ENCODE measurements around the gene CAMK2N1. TPM values are rescaled to one million over a fixed set of nuclear protein-coding genes. Genes with fewer than 3 reads are reported as not detected.

CAMK2N1 gene
- total RNA-seq, 1 donor from 2014 or later = 0.52 TPM

DNA sequence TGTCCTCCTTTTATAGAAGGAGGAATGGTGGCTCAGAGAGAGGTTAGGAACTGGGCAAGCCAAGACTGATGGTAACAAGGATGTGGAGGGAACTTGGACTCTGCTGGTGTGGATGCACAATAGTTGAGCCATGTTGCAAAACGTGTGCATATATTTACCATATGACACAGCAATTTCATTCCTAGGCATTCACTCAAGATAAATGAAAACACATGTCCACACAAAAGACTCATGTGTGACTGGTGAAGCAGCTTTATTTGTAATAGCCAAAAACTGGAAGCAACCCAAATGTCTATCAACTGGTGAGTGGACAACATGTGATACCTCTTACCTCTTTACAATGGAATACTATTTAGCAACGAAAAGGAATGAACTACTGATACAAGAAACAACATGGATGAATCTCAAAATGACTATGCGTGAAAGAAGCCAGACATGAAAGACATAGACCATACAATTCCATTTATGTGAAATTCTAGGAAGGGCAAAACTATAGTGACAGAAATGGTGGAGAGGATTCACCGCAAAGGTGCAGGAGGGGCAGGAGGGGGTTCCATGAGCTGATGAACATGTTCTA, 36.2 kb downstream of the CAMK2N1 start:
- Histone ChIP-seq H3K4me1 (ENCODE audit: control insufficient read depth in 3 of 3, insufficient read depth in 3 of 3, low read length in 3 of 3) (no peaks in the 10 kb centered on the region), H3K36me3 (ENCODE audit: control insufficient read depth in 3 of 3, insufficient read depth in 3 of 3, low read length in 3 of 3) (no peaks in the 10 kb centered on the region), H3K27me3 (ENCODE audit: control insufficient read depth in 3 of 3, insufficient read depth in 3 of 3, low read length in 3 of 3) (peaks cover 9 to 25% (median 18%) of the 10 kb centered on the region in 3 donors), H3K4me3 (ENCODE audit: low read length in 3 of 3) (no peak overlapping the region), H3K9ac (ENCODE audit: low read depth in 1 of 3, low read length in 3 of 3) (no peak overlapping the region), H3K27ac (ENCODE audit: low read depth, low read length) (no peak overlapping the region), H3K9me3 (ENCODE audit: control insufficient read depth in 3 of 3, low read length in 3 of 3) (peaks cover 0 to 2% (median 0%) of the 10 kb centered on the region in 3 donors)

DNA sequence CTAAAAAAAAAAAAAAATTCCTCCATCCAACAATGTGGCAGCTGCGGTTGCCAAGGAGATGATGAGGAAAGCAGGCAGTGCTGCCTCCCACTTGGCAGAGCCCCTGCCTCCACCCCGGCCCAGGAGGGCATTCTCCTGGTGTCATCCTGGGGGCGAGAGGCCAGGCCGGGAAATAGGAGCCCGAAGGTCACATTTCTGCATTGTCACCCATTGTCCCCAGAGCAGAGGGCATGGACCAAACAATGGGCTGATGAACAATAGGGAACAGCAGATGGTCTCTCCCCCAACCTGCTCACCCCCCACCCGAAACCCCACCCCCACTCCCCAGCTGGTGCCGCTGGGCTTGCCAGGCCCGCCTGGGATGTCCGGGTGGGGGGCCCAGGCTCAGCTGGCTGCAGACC, 37.3 kb downstream of the CAMK2N1 start:
- Histone ChIP-seq H3K9ac (ENCODE audit: low read depth in 1 of 3, low read length in 3 of 3) (no peak overlapping the region), H3K36me3 (ENCODE audit: control insufficient read depth in 3 of 3, insufficient read depth in 3 of 3, low read length in 3 of 3) (no peaks in the 10 kb centered on the region), H3K27me3 (ENCODE audit: control insufficient read depth in 3 of 3, insufficient read depth in 3 of 3, low read length in 3 of 3) (peaks cover 6 to 16% (median 9%) of the 10 kb centered on the region in 3 donors), H3K4me3 (ENCODE audit: low read length in 3 of 3) (no peak overlapping the region), H3K9me3 (ENCODE audit: control insufficient read depth in 3 of 3, low read length in 3 of 3) (peaks cover 0 to 2% (median 0%) of the 10 kb centered on the region in 3 donors), H3K27ac (ENCODE audit: low read depth, low read length) (no peak overlapping the region), H3K4me1 (ENCODE audit: control insufficient read depth in 3 of 3, insufficient read depth in 3 of 3, low read length in 3 of 3) (no peaks in the 10 kb centered on the region)

DNA sequence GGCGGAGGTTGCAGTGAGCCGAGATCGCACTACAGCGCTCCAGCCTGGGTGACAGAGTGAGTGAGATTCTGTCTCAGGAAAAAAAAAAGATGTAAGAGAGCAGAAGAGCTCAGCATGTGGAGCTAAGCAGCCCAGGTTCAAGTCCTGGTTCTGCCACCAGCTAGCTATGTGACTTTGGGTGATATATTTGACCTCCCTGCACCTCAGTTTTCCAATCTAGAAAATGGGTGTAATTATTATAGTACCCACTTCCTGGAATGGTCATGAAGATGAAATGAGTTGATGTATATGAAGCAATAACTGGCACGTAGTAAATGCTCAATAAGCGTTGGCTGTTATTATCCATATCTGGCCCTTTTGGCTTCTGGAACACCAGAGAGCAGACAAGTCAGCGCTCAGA, 38.2 kb downstream of the CAMK2N1 start:
- Histone ChIP-seq H3K36me3 (ENCODE audit: control insufficient read depth in 3 of 3, insufficient read depth in 3 of 3, low read length in 3 of 3) (no peaks in the 10 kb centered on the region), H3K9ac (ENCODE audit: low read depth in 1 of 3, low read length in 3 of 3) (no peak overlapping the region), H3K27me3 (ENCODE audit: control insufficient read depth in 3 of 3, insufficient read depth in 3 of 3, low read length in 3 of 3) (peaks cover 6 to 14% (median 9%) of the 10 kb centered on the region in 3 donors), H3K4me3 (ENCODE audit: low read length in 3 of 3) (no peak overlapping the region), H3K9me3 (ENCODE audit: control insufficient read depth in 3 of 3, low read length in 3 of 3) (peaks cover 0 to 2% (median 0%) of the 10 kb centered on the region in 3 donors), H3K27ac (ENCODE audit: low read depth, low read length) (no peak overlapping the region), H3K4me1 (ENCODE audit: control insufficient read depth in 3 of 3, insufficient read depth in 3 of 3, low read length in 3 of 3) (no peaks in the 10 kb centered on the region)

DNA sequence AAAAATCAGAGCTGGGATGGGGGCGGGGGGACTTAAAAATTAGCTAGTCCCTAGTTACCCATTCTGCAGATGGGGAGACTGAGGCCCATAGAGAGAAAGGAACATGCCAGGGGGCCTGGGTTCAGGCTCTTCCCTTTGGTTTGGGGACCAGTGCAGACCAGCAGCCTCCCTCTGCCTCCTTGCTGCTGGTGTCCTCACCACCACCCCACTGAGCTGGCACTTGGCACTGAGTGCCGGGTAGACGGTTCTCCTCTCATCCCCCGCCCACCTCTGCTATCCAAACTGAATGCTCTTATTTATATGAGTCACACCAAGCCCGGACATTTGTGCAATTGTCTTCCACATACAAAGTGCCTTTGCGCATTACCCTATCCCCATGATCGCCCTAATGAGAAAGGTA, 39.2 kb downstream of the CAMK2N1 start:
- Histone ChIP-seq H3K9ac (ENCODE audit: low read depth in 1 of 3, low read length in 3 of 3) (no peak overlapping the region), H3K27me3 (ENCODE audit: control insufficient read depth in 3 of 3, insufficient read depth in 3 of 3, low read length in 3 of 3) (peaks cover 5 to 13% (median 6%) of the 10 kb centered on the region in 3 donors), H3K9me3 (ENCODE audit: control insufficient read depth in 3 of 3, low read length in 3 of 3) (peaks cover 0 to 2% (median 0%) of the 10 kb centered on the region in 3 donors), H3K27ac (ENCODE audit: low read depth, low read length) (no peak overlapping the region), H3K36me3 (ENCODE audit: control insufficient read depth in 3 of 3, insufficient read depth in 3 of 3, low read length in 3 of 3) (no peaks in the 10 kb centered on the region), H3K4me1 (ENCODE audit: control insufficient read depth in 3 of 3, insufficient read depth in 3 of 3, low read length in 3 of 3) (no peaks in the 10 kb centered on the region), H3K4me3 (ENCODE audit: low read length in 3 of 3) (no peak overlapping the region)

DNA sequence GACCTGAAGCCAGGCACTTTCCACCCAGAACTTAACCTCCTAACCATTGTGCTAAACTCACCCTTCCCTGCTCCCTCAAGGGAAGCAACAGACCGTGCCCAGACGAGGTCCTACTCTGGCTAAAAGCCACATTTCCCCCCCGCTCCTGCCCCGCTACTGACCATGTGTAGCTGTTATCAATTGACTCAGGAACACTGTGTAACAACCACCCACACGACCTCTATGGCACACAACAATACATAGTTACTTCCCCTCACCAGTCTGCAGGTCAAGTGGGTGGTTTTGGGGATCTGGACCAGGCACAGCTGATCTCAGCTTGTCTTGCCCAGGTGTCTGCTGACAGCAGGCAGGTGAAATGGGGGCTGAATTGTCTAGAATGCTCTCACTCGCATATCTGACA, 40.1 kb downstream of the CAMK2N1 start:
- Histone ChIP-seq H3K9ac (ENCODE audit: low read depth in 1 of 3, low read length in 3 of 3) (no peak overlapping the region), H3K9me3 (ENCODE audit: control insufficient read depth in 3 of 3, low read length in 3 of 3) (peaks cover 0 to 2% (median 0%) of the 10 kb centered on the region in 3 donors), H3K27ac (ENCODE audit: low read depth, low read length) (no peak overlapping the region), H3K36me3 (ENCODE audit: control insufficient read depth in 3 of 3, insufficient read depth in 3 of 3, low read length in 3 of 3) (no peaks in the 10 kb centered on the region), H3K27me3 (ENCODE audit: control insufficient read depth in 3 of 3, insufficient read depth in 3 of 3, low read length in 3 of 3) (peaks cover 2 to 8% (median 6%) of the 10 kb centered on the region in 3 donors), H3K4me1 (ENCODE audit: control insufficient read depth in 3 of 3, insufficient read depth in 3 of 3, low read length in 3 of 3) (no peaks in the 10 kb centered on the region), H3K4me3 (ENCODE audit: low read length in 3 of 3) (no peak overlapping the region)

DNA sequence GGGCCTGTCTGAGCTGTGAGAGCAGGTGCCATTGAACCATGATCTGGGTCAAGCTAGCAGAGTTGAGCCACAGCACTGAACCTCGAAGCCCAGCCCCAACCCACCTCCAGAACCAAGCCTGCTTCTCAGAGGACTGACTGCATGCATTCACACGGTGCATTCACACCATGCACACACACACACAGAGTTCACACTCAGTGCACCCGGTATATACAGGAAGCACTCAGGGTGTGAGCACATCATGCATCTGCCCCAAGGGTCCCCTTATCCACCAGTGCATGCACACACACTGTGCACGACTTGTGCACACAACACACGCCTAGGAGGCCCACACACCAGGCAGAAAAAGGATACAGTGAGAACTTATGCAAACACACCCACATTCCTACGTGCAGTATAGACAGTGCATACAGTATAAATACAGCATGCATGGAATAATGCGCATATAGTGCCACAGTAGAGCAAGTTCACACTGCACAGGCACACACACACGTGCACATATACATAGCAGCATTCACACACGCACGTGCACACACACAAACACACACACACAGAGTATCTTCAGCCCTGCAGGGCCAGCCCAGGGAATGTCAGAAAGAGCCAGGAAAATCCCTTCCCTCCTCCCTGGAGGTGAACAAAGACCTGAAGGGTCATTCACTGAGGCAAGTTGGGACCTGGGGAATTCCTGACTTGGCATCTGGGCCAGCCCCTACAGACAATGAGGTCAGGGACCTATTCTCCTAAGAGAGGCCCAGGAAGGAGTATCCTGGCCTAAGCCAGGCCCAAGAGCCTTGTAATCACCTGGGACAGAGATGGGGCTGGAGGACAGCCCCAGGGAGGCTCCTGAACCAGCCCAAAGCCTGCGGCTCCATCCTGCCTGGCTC, 42.1 kb downstream of the CAMK2N1 start:
- H3K4me1 ChIP-seq (ENCODE audit: control insufficient read depth in 3 of 3, insufficient read depth in 3 of 3, low read length in 3 of 3) = no peaks in the 10 kb centered on the region
- H3K4me3 ChIP-seq (ENCODE audit: low read length in 3 of 3) = no peak overlapping the region
- peaks cover 0 to 3% (median under 1%) of the 10 kb centered on the region in 3 donors for H3K27me3 ChIP-seq (ENCODE audit: control insufficient read depth in 3 of 3, insufficient read depth in 3 of 3, low read length in 3 of 3)
- H3K36me3 ChIP-seq (ENCODE audit: control insufficient read depth in 3 of 3, insufficient read depth in 3 of 3, low read length in 3 of 3) = no peaks in the 10 kb centered on the region
- H3K27ac ChIP-seq (ENCODE audit: low read depth, low read length) = no peak overlapping the region
- no peak overlapping the region for H3K9ac ChIP-seq (ENCODE audit: low read depth in 1 of 3, low read length in 3 of 3)
- no peaks in the 10 kb centered on the region for H3K9me3 ChIP-seq (ENCODE audit: control insufficient read depth in 3 of 3, low read length in 3 of 3)

DNA sequence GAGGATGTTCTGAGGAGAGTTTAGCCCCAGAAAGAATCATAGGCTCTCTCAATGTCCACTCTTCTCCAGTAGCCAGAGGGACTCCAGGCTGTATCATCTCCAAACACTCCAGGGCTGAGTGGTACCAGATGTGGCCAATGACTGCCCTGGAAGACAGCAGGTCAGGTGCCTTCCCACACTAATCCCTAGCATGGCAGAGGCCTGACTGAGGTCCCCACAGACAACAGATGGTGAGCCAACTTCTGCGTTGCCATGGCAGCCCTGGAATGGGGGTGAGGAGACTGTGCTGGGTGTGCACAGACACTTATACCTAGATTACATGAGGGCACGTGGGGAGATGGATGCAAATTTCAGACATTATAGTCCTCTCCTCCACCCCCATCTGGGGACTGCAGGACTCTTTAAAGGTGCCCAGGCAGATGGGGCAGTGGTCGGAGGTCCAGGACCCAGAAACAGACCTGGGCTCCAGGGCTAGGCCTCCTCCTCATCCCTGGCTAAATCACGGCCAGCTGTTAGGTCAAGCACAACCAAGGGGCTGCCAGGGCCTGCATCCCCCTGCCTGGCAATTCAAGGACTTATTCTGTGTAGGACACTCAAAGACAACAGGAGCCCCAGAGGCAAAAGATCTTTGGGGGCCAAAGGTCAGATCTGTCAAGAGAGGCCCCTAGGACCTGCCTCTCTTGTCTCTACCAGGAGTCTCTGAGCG, 42.9 kb downstream of the CAMK2N1 start:
- no peak overlapping the region for H3K27ac ChIP-seq (ENCODE audit: low read depth, low read length)
- no peaks in the 10 kb centered on the region for H3K4me1 ChIP-seq (ENCODE audit: control insufficient read depth in 3 of 3, insufficient read depth in 3 of 3, low read length in 3 of 3)
- no peak overlapping the region for H3K9ac ChIP-seq (ENCODE audit: low read depth in 1 of 3, low read length in 3 of 3)
- H3K9me3 ChIP-seq (ENCODE audit: control insufficient read depth in 3 of 3, low read length in 3 of 3) = no peaks in the 10 kb centered on the region
- H3K27me3 ChIP-seq (ENCODE audit: control insufficient read depth in 3 of 3, insufficient read depth in 3 of 3, low read length in 3 of 3) = no peaks in the 10 kb centered on the region
- no peaks in the 10 kb centered on the region for H3K36me3 ChIP-seq (ENCODE audit: control insufficient read depth in 3 of 3, insufficient read depth in 3 of 3, low read length in 3 of 3)
- H3K4me3 ChIP-seq (ENCODE audit: low read length in 3 of 3) = no peak overlapping the region

DNA sequence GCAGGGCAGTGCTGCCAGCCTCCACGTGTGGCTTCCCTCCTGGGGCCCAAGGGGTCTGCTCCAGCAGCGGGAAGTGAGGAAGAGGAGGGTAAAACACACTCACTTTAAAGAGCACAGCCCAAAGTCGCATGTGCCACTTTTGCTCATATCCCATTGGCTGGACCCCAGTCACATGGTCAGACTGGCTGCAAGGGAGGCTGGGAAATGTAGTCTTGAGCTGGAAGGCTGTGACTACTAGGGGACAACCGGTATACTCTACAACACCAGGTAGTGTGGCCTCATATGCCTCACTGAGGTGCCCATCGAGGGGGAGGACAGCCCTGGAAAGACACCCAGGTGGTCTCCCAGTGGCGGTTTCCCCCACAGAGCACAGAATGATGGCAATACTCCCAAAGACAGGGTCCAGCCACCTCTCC, 45.2 kb downstream of the CAMK2N1 start:
- H3K9ac ChIP-seq (ENCODE audit: low read depth in 1 of 3, low read length in 3 of 3) = no peak overlapping the region
- H3K4me1 ChIP-seq (ENCODE audit: control insufficient read depth in 3 of 3, insufficient read depth in 3 of 3, low read length in 3 of 3) = no peaks in the 10 kb centered on the region
- H3K4me3 ChIP-seq (ENCODE audit: low read length in 3 of 3) = peak overlapping the region in 1 of 3 donors; percentile 10
- no peaks in the 10 kb centered on the region for H3K9me3 ChIP-seq (ENCODE audit: control insufficient read depth in 3 of 3, low read length in 3 of 3)
- peaks cover 2 to 10% (median 7%) of the 10 kb centered on the region in 3 donors for H3K27me3 ChIP-seq (ENCODE audit: control insufficient read depth in 3 of 3, insufficient read depth in 3 of 3, low read length in 3 of 3)
- H3K36me3 ChIP-seq (ENCODE audit: control insufficient read depth in 3 of 3, insufficient read depth in 3 of 3, low read length in 3 of 3) = no peaks in the 10 kb centered on the region
- H3K27ac ChIP-seq (ENCODE audit: low read depth, low read length) = no peak overlapping the region

DNA sequence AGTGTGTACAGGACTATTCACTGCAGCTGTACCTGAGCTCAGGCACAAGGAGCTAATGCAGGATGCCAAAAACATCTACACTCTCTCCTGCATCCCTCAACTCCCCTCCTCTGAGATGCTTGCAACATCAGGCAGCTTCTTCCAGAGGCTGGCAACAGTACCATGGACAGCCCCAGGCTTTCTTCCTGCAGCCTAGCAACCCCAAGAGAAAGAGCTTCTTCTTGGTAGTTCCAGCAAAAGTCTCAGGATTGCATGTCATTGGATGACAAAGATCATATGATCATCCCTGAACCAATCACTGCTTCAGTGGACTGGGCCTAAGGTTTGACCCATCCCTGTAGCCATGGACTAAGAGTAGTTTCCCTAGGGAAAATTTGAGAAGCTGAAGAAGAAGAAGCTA, 46.7 kb downstream of the CAMK2N1 start:
- Histone ChIP-seq H3K4me3 (ENCODE audit: low read length in 3 of 3) (no peak overlapping the region), H3K4me1 (ENCODE audit: control insufficient read depth in 3 of 3, insufficient read depth in 3 of 3, low read length in 3 of 3) (no peaks in the 10 kb centered on the region), H3K36me3 (ENCODE audit: control insufficient read depth in 3 of 3, insufficient read depth in 3 of 3, low read length in 3 of 3) (no peaks in the 10 kb centered on the region), H3K9me3 (ENCODE audit: control insufficient read depth in 3 of 3, low read length in 3 of 3) (no peaks in the 10 kb centered on the region), H3K27me3 (ENCODE audit: control insufficient read depth in 3 of 3, insufficient read depth in 3 of 3, low read length in 3 of 3) (peaks cover 8 to 19% (median 18%) of the 10 kb centered on the region in 3 donors), H3K27ac (ENCODE audit: low read depth, low read length) (no peak overlapping the region), H3K9ac (ENCODE audit: low read depth in 1 of 3, low read length in 3 of 3) (no peak overlapping the region)
